A549 (cell line): ENCODE data around the gene TRAPPC11.

Experiments used
- CEBPB ChIP-seq, 2 experiments: fragments of >200 bp in 1 of 2; sonication (Bioruptor Twin) in 1 of 2; formaldehyde crosslinking in 1 of 2; IDR thresholded peaks; 2 replicates each; pipeline ENCODE4 v1.6.1; 2012 to 2016
- CTCF ChIP-seq: fragments of >200 bp; sonication (Bioruptor Twin); formaldehyde crosslinking; IDR thresholded peaks from 3 replicates; pipeline ENCODE4 v1.5.1; 2016
- EHMT2 ChIP-seq: fragments of 200-600 bp; sonication (generic); IDR thresholded peaks from 2 replicates; pipeline ENCODE4 v1.6.1; 2016; ENCODE audit warnings: antibody characterized with exemption, low read depth, mild to moderate bottlenecking, moderate library complexity
- EP300 ChIP-seq, 2 experiments: fragments of >200 bp; sonication (Bioruptor Twin); formaldehyde crosslinking; IDR thresholded peaks; 2 replicates in 1 of 2; 3 replicates in 1 of 2; pipeline ENCODE4 v1.6.1; 2016 to 2017
- JUNB ChIP-seq: fragments of >200 bp; sonication (Bioruptor Twin); formaldehyde crosslinking; IDR thresholded peaks from 2 replicates; pipeline ENCODE4 v1.6.1; 2016
- KDM1A ChIP-seq: fragments of 200-600 bp; sonication (generic); IDR thresholded peaks from 2 replicates; pipeline ENCODE4 v1.6.1; 2016; ENCODE audit warnings: low read depth, mild to moderate bottlenecking
- KDM5A ChIP-seq: fragments of 200-600 bp; sonication (generic); IDR thresholded peaks from 2 replicates; pipeline ENCODE4 v1.6.1; 2016; ENCODE audit warnings: antibody characterized with exemption, mild to moderate bottlenecking
- POLR2A ChIP-seq: IDR thresholded peaks from 2 replicates; pipeline ENCODE4 v1.6.1; 2012; ENCODE audit warnings: mild to moderate bottlenecking, low read length
- RCOR1 ChIP-seq: fragments of 150-350 bp; IDR thresholded peaks from 2 replicates; pipeline ENCODE4 v1.6.1; 2014; ENCODE audit warnings: antibody characterized with exemption, low read length, low read depth
- ZFP36 ChIP-seq: fragments of 450-650 bp; IDR thresholded peaks from 2 replicates; pipeline ENCODE4 v1.6.1; 2014; ENCODE audit warnings: borderline replicate concordance; ENCODE audit not compliant: partially characterized antibody

GRCh38 chr4:183728223-183729068 is 69.4 kb downstream of the TRAPPC11 start:
- no peak for TF ChIP-seq CTCF
- no peak for TF ChIP-seq KDM1A
- no peak for TF ChIP-seq EP300 (IDR thresholded peaks at IDR 0.05)
- no peak for TF ChIP-seq POLR2A
- TF ChIP-seq CEBPB (IDR thresholded peaks at IDR 0.05), result no peak
- TF ChIP-seq RCOR1, result no peak
- no peak for TF ChIP-seq ZFP36
- TF ChIP-seq KDM5A, result no peak
- TF ChIP-seq JUNB, result no peak
- TF ChIP-seq EHMT2, result no peak
